HCT116 (cell line): Measurements from ENCODE around the gene THRB. TPM values are rescaled to one million over a fixed set of nuclear protein-coding genes. Genes with fewer than 3 reads are reported as not detected.

Experiments used
- ATAC-seq: fragments of 200-7000 bp; cut with Tn5 transposase; 2 replicates; pipeline ENCODE4 v1.9.1; 2020; ENCODE audit warnings: mild to moderate bottlenecking, moderate library complexity
- BruUV-seq: library from RNA; stranded (reverse); fragments of 400-500 nt; replicated peaks from 2 replicates; lab custom pipeline; 2021; lab: Mats Ljungman, UMichigan
- CTCF ChIA-PET: fragments of 300-600 bp; sonication (Branson Sonifier 250); formaldehyde crosslinking; loops from one replicate; lab custom pipeline; 2021; ENCODE audit warnings: antibody characterized with exemption; lab: Charles Lee
- POLR2A ChIA-PET: fragments of 300-600, 350-600 bp; sonication (Branson Sonifier 250); formaldehyde crosslinking; loops from one replicate; lab custom pipeline; 2021; ENCODE audit warnings: antibody characterized with exemption; lab: Charles Lee
- RAD21 ChIA-PET, 2 experiments: fragments of 300-600 bp; sonication (Branson Sonifier 250); formaldehyde crosslinking; loops; one replicate each; lab custom pipeline; 2023; ENCODE audit warnings: low total read pairs in 2 of 2; ENCODE audit not compliant: uncharacterized antibody in 2 of 2, unreplicated experiment in 2 of 2, low non-redundant PET in 1 of 2; lab: Charles Lee
- DNase-seq: peaks from one replicate; pipeline ENCODE4 v3.0.0-alpha.2; 2010; ENCODE audit warnings: low read depth, low spot score
- H2AFZ ChIP-seq: fragments of 200-600 bp; shearing (Covaris generic), sonication (generic); 2 replicates; pipeline ENCODE4 v1.6.1; 2017; ENCODE audit warnings: low read depth, mixed run types, mixed read lengths, antibody characterized with exemption, low read length; ENCODE audit not compliant: poor library complexity, severe bottlenecking
- H3K27ac ChIP-seq: 2 replicates; pipeline ENCODE4 v1.5.1; 2012; ENCODE audit warnings: low read depth, low read length
- H3K27me3 ChIP-seq: fragments of 200-600 bp; sonication (generic); 2 replicates; pipeline ENCODE4 v1.6.1; 2016; ENCODE audit warnings: mixed run types, low read length, mixed read lengths; ENCODE audit not compliant: insufficient read depth
- H3K36me3 ChIP-seq, 2 experiments: fragments of 200-500 bp in 1 of 2; fragments of 200-600 bp in 1 of 2; sonication (Bioruptor generic) in 1 of 2; sonication (generic) in 1 of 2; 2 replicates each; pipeline versions ENCODE4 v1.5.1 to v1.6.1; 2014 to 2016; ENCODE audit warnings: low read length in 2 of 2, inconsistent platforms in 1 of 2, mixed read lengths in 1 of 2, mixed run types in 1 of 2; ENCODE audit not compliant: insufficient read depth in 2 of 2, control insufficient read depth in 1 of 2
- H3K4me1 ChIP-seq, 2 experiments: fragments of 200-600 bp in 1 of 2; sonication (generic) in 1 of 2; 2 replicates each; pipeline versions ENCODE4 v1.5.1 to v1.6.1; 2012 to 2017; ENCODE audit warnings: low read length in 2 of 2, inconsistent platforms in 1 of 2, mild to moderate bottlenecking in 1 of 2, mixed read lengths in 1 of 2, mixed run types in 1 of 2, moderate library complexity in 1 of 2; ENCODE audit not compliant: insufficient read depth in 2 of 2, control insufficient read depth in 1 of 2
- H3K4me2 ChIP-seq: fragments of 200-600 bp; sonication (generic); 2 replicates; pipeline ENCODE4 v1.6.1; 2017; ENCODE audit warnings: mixed run types, low read length, mixed read lengths
- H3K4me3 ChIP-seq, 2 experiments: fragments of 200-600 bp in 1 of 2; sonication (generic) in 1 of 2; replicated peaks in 1 of 2; 2 replicates each; pipeline ENCODE4 v1.5.1; 2011 to 2016; ENCODE audit warnings: low read length in 2 of 2, control low read depth in 1 of 2, low read depth in 1 of 2, mild to moderate bottlenecking in 1 of 2, mixed read lengths in 1 of 2, mixed run types in 1 of 2
- H3K79me2 ChIP-seq: fragments of 200-600 bp; sonication (generic); 2 replicates; pipeline ENCODE4 v1.6.1; 2017; ENCODE audit warnings: mild to moderate bottlenecking, mixed run types, low read length, moderate library complexity, mixed read lengths; ENCODE audit not compliant: insufficient read depth
- H3K9ac ChIP-seq: fragments of 200-600 bp; sonication (generic); 2 replicates; pipeline ENCODE4 v1.6.1; 2016; ENCODE audit warnings: low read length, mixed read lengths
- H3K9me2 ChIP-seq: fragments of 200-600 bp; sonication (generic), shearing (Covaris generic); 2 replicates; pipeline ENCODE4 v1.6.1; 2017; ENCODE audit warnings: mixed run types, mild to moderate bottlenecking, moderate library complexity; ENCODE audit not compliant: insufficient read depth
- H3K9me3 ChIP-seq, 2 experiments: fragments of 200-500 bp in 1 of 2; fragments of 200-600 bp in 1 of 2; sonication (Bioruptor generic) in 1 of 2; sonication (generic) in 1 of 2; 2 replicates each; pipeline ENCODE4 v1.6.1; 2014 to 2017; ENCODE audit warnings: low read length in 2 of 2, mixed read lengths in 2 of 2, inconsistent platforms in 1 of 2, low read depth in 1 of 2, mild to moderate bottlenecking in 1 of 2, mixed run types in 1 of 2, moderate library complexity in 1 of 2; ENCODE audit not compliant: control insufficient read depth in 1 of 2, insufficient read depth in 1 of 2
- H4K20me1 ChIP-seq: fragments of 200-600 bp; sonication (generic), shearing (Covaris generic); 2 replicates; pipeline ENCODE4 v1.6.1; 2017; ENCODE audit warnings: mixed run types, mild to moderate bottlenecking, moderate library complexity; ENCODE audit not compliant: insufficient read depth
- CBX3 ChIP-seq: IDR thresholded peaks from 2 replicates; pipeline ENCODE4 v1.6.1; 2012; ENCODE audit warnings: low read depth
- ELF1 ChIP-seq: IDR thresholded peaks from 2 replicates; pipeline ENCODE4 v1.6.1; 2012; ENCODE audit warnings: low read depth, borderline replicate concordance
- EZH2phosphoT487 ChIP-seq: fragments of 200-600 bp; IDR thresholded peaks from 2 replicates; pipeline ENCODE4 v1.6.1; 2018; ENCODE audit warnings: antibody characterized with exemption, borderline replicate concordance
- FOSL1 ChIP-seq: IDR thresholded peaks from 2 replicates; pipeline ENCODE4 v1.6.1; 2012; ENCODE audit warnings: low read depth
- JUND ChIP-seq: IDR thresholded peaks from 2 replicates; pipeline ENCODE4 v1.6.1; 2012
- POLR2AphosphoS5 ChIP-seq: IDR thresholded peaks from 2 replicates; pipeline ENCODE4 v1.6.1; 2011; ENCODE audit warnings: mild to moderate bottlenecking, low read depth, low read length, moderate library complexity
- SIN3A ChIP-seq: IDR thresholded peaks from 2 replicates; pipeline ENCODE4 v1.6.1; 2012; ENCODE audit warnings: low read depth
- SP1 ChIP-seq: IDR thresholded peaks from 2 replicates; pipeline ENCODE4 v1.6.1; 2012; ENCODE audit warnings: low read depth
- YY1 ChIP-seq: IDR thresholded peaks from 2 replicates; pipeline ENCODE4 v1.6.1; 2011; ENCODE audit warnings: low read length, low read depth, moderate library complexity, mild to moderate bottlenecking; ENCODE audit not compliant: insufficient replicate concordance; ENCODE audit errors: extremely low read depth
- ZFX ChIP-seq: fragments of 450-650 bp; IDR thresholded peaks from 2 replicates; pipeline ENCODE4 v1.6.1; 2017
- ZNF274 ChIP-seq: fragments of 200-500 bp; sonication (Bioruptor generic); IDR thresholded peaks from 2 replicates; pipeline ENCODE4 v1.6.1; 2014; ENCODE audit warnings: mild to moderate bottlenecking, low read depth, low read length, inconsistent platforms
- intact Hi-C: fragments of 100-400 bp; cut with micrococcal nuclease; formaldehyde crosslinking; loops from 2 replicates; pipeline ENCODE4 v1.10.0; 2022
- total RNA-seq: library from RNA; stranded (reverse); gene quantifications from one replicate; pipeline ENCODE4 v1.2.1, GENCODE V29; 2021; ENCODE audit not compliant: unreplicated experiment
- TF ChIP-seq, protein P1 (sequence below): IDR thresholded peaks from 2 replicates; pipeline ENCODE4 v1.6.1; 2012
- TF ChIP-seq, protein P2 (sequence below), 3 experiments: fragments of 200-600 bp in 1 of 3; sonication (generic) in 1 of 3; IDR thresholded peaks in 2 of 3; conservative IDR thresholded peaks in 1 of 3; 2 replicates each; pipeline ENCODE4 v1.5.1; 2012 to 2017; ENCODE audit warnings: low read depth in 2 of 3, low read length in 2 of 3, antibody characterized with exemption in 1 of 3, borderline replicate concordance in 1 of 3, control low read depth in 1 of 3, mild to moderate bottlenecking in 1 of 3, mixed read lengths in 1 of 3, mixed run types in 1 of 3, moderate library complexity in 1 of 3; ENCODE audit not compliant: insufficient read depth in 1 of 3
- TF ChIP-seq, protein P3 (sequence below): IDR thresholded peaks from 2 replicates; pipeline ENCODE4 v1.6.1; 2012; ENCODE audit warnings: low read depth

The THRB gene
- total RNA-seq, 1 experiment from 2014 or later: 2.5 TPM

DNA sequence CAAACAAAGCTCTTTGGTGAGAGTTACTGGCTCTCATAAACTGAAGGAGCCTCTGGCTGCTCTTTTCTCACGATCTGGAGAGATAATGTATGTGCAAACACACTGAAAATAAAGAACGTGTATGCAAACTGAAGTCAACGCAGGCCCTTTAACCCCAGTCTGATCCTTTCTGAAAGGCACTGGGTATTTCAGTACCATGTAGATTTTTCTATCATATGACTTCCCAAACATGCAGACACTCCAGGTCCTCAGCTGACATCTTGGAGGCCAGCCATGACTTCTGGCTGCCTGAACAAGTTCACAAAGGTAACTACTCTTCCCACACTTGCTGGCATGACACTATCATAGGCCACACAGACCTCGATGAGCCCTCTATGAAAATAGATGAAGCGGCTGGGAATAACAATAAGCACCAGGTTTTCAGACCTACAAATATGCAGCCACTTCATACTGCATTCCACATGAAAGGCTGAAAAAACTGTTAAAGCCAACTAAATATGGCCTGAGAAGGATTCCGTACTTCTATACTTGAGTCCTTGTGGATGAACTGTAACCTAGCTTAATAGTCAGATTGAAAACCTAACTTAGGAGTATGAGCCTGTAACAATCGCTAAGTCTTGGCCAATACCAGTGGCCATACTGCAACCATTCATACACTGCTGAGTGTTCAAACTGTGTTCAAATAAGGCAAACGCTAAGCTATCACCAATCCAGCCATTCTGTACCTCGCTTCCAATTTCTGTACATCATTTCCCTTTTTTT is 121.3 kb downstream of the THRB start:
- H3K9me3 ChIP-seq: no peaks in the 10 kb centered on the region
- no peak overlapping the region for H3K4me3 ChIP-seq
- H3K4me1 ChIP-seq: no peaks in the 10 kb centered on the region
- DNase-seq: no peak
- intact Hi-C loops: no loop called here
- no peaks in the 10 kb centered on the region for H3K79me2 ChIP-seq
- CTCF ChIA-PET: no interaction called here
- no peak overlapping the region for H2AFZ ChIP-seq
- no peak overlapping the region for H3K9ac ChIP-seq
- ATAC-seq: no peak
- no TSS peak for BruUV-seq
- TF ChIP-seq CBX3 (no peak), ZNF274 (no peak), SIN3A (no peak), FOSL1 (no peak), ZFX (no peak), ELF1 (no peak), YY1 (no peak)
- H3K4me2 ChIP-seq: no peak overlapping the region
- H3K27ac ChIP-seq: no peak overlapping the region
- H3K9me2 ChIP-seq: no peaks in the 10 kb centered on the region
- RAD21 ChIA-PET: no interaction called here
- H4K20me1 ChIP-seq: no peaks in the 10 kb centered on the region
- no peaks in the 10 kb centered on the region for H3K27me3 ChIP-seq
- no peaks in the 10 kb centered on the region for H3K36me3 ChIP-seq
- POLR2A ChIA-PET: no interaction called here

DNA sequence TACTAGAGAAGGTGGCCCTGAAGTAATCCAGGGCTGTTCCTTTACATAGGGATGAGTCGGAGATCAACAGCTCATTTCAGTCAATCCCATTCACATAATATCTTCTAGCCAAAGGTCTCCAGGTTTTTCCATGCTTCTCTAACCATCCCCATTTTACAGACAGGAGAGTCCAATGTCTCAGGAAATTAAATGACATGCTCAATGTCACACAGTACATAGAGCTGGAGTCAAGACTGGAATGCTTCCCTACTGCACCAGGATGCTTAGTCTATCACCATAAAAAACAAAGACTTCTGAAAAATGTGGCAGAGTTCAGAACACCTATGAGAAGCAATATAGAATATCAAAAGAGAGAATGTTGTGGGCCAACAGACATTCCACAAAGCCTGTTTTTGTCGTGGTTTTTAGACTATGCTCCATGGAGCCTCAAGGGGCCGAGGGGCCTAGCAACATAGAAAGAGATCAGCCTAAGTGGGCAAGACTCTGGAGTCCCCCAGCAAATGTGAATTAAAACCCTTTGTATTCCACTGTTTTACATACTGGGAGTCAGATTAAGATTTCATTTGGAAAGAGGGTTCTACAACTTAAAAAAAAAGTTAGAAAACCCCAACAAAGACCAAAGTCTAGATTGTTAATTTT is 122.0 kb downstream of the THRB start:
- no peaks in the 10 kb centered on the region for H3K9me2 ChIP-seq
- no peaks in the 10 kb centered on the region for H3K27me3 ChIP-seq
- BruUV-seq: no TSS peak
- H3K4me3 ChIP-seq: no peak overlapping the region
- no peak for ATAC-seq
- no peak overlapping the region for H3K27ac ChIP-seq
- no peaks in the 10 kb centered on the region for H3K79me2 ChIP-seq
- no peak overlapping the region for H3K4me2 ChIP-seq
- H3K36me3 ChIP-seq: no peaks in the 10 kb centered on the region
- no peaks in the 10 kb centered on the region for H4K20me1 ChIP-seq
- no peak overlapping the region for H2AFZ ChIP-seq
- no peak overlapping the region for H3K9ac ChIP-seq
- H3K4me1 ChIP-seq: no peaks in the 10 kb centered on the region
- POLR2A ChIA-PET: no interaction called here
- no peak for DNase-seq
- intact Hi-C loops: no loop called here
- CTCF ChIA-PET: no interaction called here
- no peaks in the 10 kb centered on the region for H3K9me3 ChIP-seq
- RAD21 ChIA-PET: no interaction called here
- TF ChIP-seq CBX3 (no peak), EZH2phosphoT487 (no peak), ELF1 (no peak), YY1 (no peak), POLR2AphosphoS5 (no peak), ZFX (no peak), SP1 (no peak), JUND (no peak)
- TF ChIP-seq, protein P1, sequence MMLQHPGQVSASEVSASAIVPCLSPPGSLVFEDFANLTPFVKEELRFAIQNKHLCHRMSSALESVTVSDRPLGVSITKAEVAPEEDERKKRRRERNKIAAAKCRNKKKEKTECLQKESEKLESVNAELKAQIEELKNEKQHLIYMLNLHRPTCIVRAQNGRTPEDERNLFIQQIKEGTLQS: no peak
- TF ChIP-seq, protein P2, sequence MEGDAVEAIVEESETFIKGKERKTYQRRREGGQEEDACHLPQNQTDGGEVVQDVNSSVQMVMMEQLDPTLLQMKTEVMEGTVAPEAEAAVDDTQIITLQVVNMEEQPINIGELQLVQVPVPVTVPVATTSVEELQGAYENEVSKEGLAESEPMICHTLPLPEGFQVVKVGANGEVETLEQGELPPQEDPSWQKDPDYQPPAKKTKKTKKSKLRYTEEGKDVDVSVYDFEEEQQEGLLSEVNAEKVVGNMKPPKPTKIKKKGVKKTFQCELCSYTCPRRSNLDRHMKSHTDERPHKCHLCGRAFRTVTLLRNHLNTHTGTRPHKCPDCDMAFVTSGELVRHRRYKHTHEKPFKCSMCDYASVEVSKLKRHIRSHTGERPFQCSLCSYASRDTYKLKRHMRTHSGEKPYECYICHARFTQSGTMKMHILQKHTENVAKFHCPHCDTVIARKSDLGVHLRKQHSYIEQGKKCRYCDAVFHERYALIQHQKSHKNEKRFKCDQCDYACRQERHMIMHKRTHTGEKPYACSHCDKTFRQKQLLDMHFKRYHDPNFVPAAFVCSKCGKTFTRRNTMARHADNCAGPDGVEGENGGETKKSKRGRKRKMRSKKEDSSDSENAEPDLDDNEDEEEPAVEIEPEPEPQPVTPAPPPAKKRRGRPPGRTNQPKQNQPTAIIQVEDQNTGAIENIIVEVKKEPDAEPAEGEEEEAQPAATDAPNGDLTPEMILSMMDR (IDR thresholded peaks at IDR 0.05 in 2 of 3, conservative IDR thresholded peaks at IDR 0.05 in 1 of 3; ENCODE audit: borderline replicate concordance in 1 of 3, insufficient read depth in 1 of 3, low read depth in 2 of 3, low read length in 2 of 3): no peak
- TF ChIP-seq, protein P3, sequence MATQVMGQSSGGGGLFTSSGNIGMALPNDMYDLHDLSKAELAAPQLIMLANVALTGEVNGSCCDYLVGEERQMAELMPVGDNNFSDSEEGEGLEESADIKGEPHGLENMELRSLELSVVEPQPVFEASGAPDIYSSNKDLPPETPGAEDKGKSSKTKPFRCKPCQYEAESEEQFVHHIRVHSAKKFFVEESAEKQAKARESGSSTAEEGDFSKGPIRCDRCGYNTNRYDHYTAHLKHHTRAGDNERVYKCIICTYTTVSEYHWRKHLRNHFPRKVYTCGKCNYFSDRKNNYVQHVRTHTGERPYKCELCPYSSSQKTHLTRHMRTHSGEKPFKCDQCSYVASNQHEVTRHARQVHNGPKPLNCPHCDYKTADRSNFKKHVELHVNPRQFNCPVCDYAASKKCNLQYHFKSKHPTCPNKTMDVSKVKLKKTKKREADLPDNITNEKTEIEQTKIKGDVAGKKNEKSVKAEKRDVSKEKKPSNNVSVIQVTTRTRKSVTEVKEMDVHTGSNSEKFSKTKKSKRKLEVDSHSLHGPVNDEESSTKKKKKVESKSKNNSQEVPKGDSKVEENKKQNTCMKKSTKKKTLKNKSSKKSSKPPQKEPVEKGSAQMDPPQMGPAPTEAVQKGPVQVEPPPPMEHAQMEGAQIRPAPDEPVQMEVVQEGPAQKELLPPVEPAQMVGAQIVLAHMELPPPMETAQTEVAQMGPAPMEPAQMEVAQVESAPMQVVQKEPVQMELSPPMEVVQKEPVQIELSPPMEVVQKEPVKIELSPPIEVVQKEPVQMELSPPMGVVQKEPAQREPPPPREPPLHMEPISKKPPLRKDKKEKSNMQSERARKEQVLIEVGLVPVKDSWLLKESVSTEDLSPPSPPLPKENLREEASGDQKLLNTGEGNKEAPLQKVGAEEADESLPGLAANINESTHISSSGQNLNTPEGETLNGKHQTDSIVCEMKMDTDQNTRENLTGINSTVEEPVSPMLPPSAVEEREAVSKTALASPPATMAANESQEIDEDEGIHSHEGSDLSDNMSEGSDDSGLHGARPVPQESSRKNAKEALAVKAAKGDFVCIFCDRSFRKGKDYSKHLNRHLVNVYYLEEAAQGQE: no peak
